ENCODE results near the gene EIF4G3.

Gene EIF4G3

DNA sequence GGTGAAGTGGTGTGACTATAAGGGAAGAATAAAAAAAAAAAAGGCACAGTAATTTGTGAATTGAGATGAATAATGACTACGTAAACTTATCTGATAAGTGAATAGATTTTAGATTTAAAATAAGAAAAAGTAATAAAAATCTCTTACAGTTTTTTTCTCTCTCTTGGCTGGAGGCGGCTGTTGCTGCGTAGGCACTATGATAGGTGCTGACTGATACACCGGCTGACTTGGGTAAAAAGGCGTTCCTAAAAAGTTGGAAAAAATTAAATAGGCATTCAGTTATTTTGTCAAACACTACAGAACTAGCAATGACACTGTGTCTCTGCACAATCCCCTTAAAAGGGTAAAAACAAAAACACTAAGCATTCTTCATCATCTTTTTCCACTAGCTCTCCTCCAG lies 203.8 kb downstream of the EIF4G3 start:
- no peak for ATAC-seq
- TF ChIP-seq TOX (CRISPR knock-in tag; IDR thresholded peaks at IDR 0.05; ENCODE audit: borderline replicate concordance) (no peak), ARNTL (CRISPR knock-in tag; IDR thresholded peaks at IDR 0.05; ENCODE audit: borderline replicate concordance, low read depth) (no peak), CREB5 (CRISPR knock-in tag; IDR thresholded peaks at IDR 0.05; ENCODE audit: low read depth) (no peak), TCF4 (CRISPR knock-in tag; IDR thresholded peaks at IDR 0.05; ENCODE audit: borderline replicate concordance) (no peak), SNAI2 (CRISPR knock-in tag; IDR thresholded peaks at IDR 0.05) (no peak)

DNA sequence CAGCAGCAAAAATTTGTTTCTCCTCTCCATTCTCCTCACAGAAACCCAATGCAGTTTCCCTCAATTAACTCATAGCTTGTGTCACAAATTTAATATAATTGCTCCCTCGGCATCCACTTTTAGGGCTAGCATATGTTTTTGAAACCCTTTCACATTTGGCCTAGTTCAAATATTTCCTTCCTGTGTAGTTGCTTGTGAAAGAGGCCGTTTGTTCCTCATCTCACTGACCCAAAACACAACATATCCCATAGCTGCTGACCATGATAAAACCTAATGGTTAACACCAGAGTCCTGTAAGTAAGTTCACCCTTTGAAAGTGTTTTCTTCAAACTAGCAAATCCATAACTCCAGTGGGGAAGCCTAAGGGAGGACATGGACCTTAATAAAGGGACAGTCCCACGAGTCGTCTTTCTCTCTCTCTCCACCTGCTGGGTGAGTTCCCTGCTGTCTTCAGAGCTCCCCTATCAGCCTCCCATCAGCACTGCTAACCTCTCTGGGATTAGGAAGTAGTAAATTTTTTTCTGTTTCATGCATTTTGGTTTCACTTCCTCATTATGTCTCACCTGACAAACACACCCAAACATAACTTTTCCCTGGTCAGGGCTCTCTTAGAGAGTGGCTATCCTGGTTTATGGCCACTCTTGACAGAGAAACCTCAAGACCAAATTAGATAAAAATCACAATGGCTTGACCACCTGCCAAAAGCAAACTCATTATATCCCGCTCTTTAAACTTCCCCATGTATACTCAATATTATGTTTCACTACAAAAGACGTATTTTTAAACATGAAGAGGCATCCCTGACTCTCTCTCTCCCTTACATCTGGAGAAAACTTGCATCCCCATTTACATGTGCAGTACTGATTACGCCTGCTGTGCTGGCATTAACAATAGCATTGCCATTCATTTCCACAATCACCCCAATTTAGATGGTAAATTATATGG lies 211.9 kb downstream of the EIF4G3 start:
- TF ChIP-seq TSHZ2 (CRISPR knock-in tag; IDR thresholded peaks at IDR 0.05): no peak
- no peak for TF ChIP-seq CREB5 (CRISPR knock-in tag; IDR thresholded peaks at IDR 0.05; ENCODE audit: low read depth)
- TF ChIP-seq ZNF565 (CRISPR knock-in tag; conservative IDR thresholded peaks at IDR 0.05; ENCODE audit: low read depth): no peak
- no peak for ATAC-seq

- TF ChIP-seq, protein P1, sequence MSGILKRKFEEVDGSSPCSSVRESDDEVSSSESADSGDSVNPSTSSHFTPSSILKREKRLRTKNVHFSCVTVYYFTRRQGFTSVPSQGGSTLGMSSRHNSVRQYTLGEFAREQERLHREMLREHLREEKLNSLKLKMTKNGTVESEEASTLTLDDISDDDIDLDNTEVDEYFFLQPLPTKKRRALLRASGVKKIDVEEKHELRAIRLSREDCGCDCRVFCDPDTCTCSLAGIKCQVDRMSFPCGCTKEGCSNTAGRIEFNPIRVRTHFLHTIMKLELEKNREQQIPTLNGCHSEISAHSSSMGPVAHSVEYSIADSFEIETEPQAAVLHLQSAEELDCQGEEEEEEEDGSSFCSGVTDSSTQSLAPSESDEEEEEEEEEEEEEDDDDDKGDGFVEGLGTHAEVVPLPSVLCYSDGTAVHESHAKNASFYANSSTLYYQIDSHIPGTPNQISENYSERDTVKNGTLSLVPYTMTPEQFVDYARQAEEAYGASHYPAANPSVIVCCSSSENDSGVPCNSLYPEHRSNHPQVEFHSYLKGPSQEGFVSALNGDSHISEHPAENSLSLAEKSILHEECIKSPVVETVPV (CRISPR knock-in tag; IDR thresholded peaks at IDR 0.05): no peak
- no peak for TF ChIP-seq CSDC2 (CRISPR knock-in tag; IDR thresholded peaks at IDR 0.05)
- TF ChIP-seq ARNTL (CRISPR knock-in tag; IDR thresholded peaks at IDR 0.05; ENCODE audit: borderline replicate concordance, low read depth): no peak
- no peak for TF ChIP-seq GLIS3 (CRISPR knock-in tag; IDR thresholded peaks at IDR 0.05)
- TF ChIP-seq ZC3H10 (CRISPR knock-in tag; IDR thresholded peaks at IDR 0.05): no peak
- TF ChIP-seq ZFP3 (CRISPR knock-in tag; IDR thresholded peaks at IDR 0.05): no peak
- TF ChIP-seq ISL1 (CRISPR knock-in tag; IDR thresholded peaks at IDR 0.05): no peak
- no peak for TF ChIP-seq ZFP30 (CRISPR knock-in tag; IDR thresholded peaks at IDR 0.05)
- TF ChIP-seq TSHZ2 (CRISPR knock-in tag; IDR thresholded peaks at IDR 0.05): no peak
- no peak for TF ChIP-seq OSR1 (CRISPR knock-in tag; IDR thresholded peaks at IDR 0.05)
- no peak for TF ChIP-seq PPARA (CRISPR knock-in tag; IDR thresholded peaks at IDR 0.05; ENCODE audit: borderline replicate concordance)
- no peak for TF ChIP-seq TCF4 (CRISPR knock-in tag; IDR thresholded peaks at IDR 0.05; ENCODE audit: borderline replicate concordance)
- TF ChIP-seq ZNF565 (CRISPR knock-in tag; conservative IDR thresholded peaks at IDR 0.05; ENCODE audit: low read depth): no peak
- peak; percentile 65 for ATAC-seq
These were observed 214.0 kb downstream of the EIF4G3 start for GRCh38 chr1:20962576-20963258.
